IMR-90 (cell line): ENCODE results near the gene C1GALT1. TPM values are rescaled to one million over a fixed set of nuclear protein-coding genes. Genes with fewer than 3 reads are reported as not detected.

Source experiments
- ATAC-seq: fragments of 200-7000 bp; cut with Tn5 transposase; 2 replicates; pipeline ENCODE4 v1.9.1; 2020; ENCODE audit warnings: low read depth, mild to moderate bottlenecking, moderate library complexity
- BruUV-seq: library from RNA; stranded (reverse); fragments of 400-500 nt; replicated peaks from 2 replicates; lab custom pipeline; 2021; lab: Mats Ljungman, UMichigan
- CTCF ChIA-PET: fragments of 300-600 bp; formaldehyde crosslinking; extraction: SDS; loops from one replicate; lab custom pipeline; 2021; ENCODE audit warnings: antibody characterized with exemption; lab: Yijun Ruan, JAX
- POLR2A ChIA-PET: fragments of 300-600 bp; sonication (Branson Sonifier 250); formaldehyde crosslinking; loops from one replicate; lab custom pipeline; 2022; ENCODE audit warnings: antibody characterized with exemption; ENCODE audit not compliant: unreplicated experiment; lab: Charles Lee
- DNase-seq: peaks from one replicate; pipeline ENCODE4 v3.0.0; 2013
- H2AFZ ChIP-seq: replicated peaks from 2 replicates; pipeline ENCODE3; 2013; ENCODE audit warnings: low read length, mild to moderate bottlenecking; ENCODE audit not compliant: poor library complexity
- H2AK5ac ChIP-seq: 2 replicates; pipeline ENCODE4 v1.6.1; 2013; ENCODE audit warnings: low read depth, low read length, inconsistent platforms
- H2AK9ac ChIP-seq: replicated peaks from 2 replicates; pipeline ENCODE3; 2013; ENCODE audit warnings: mild to moderate bottlenecking, low read depth, low read length, moderate library complexity; ENCODE audit not compliant: poor library complexity
- H2BK120ac ChIP-seq: 2 replicates; pipeline ENCODE4 v1.6.1; 2013; ENCODE audit warnings: low read depth, low read length, inconsistent platforms
- H2BK15ac ChIP-seq: 3 replicates; pipeline ENCODE4 v1.6.1; 2013; ENCODE audit warnings: low read depth, low read length, inconsistent platforms
- H2BK20ac ChIP-seq: 2 replicates; pipeline ENCODE4 v1.6.1; 2013; ENCODE audit warnings: low read depth, mild to moderate bottlenecking, inconsistent platforms, low read length, moderate library complexity
- H2BK5ac ChIP-seq: 2 replicates; pipeline ENCODE4 v1.6.1; 2013; ENCODE audit warnings: mild to moderate bottlenecking, low read depth, low read length, inconsistent platforms; ENCODE audit not compliant: poor library complexity, severe bottlenecking
- H3K14ac ChIP-seq: replicated peaks from 2 replicates; pipeline ENCODE4 v1.6.1; 2013; ENCODE audit warnings: low read depth, low read length, inconsistent platforms
- H3K18ac ChIP-seq: 2 replicates; pipeline ENCODE4 v1.6.1; 2013; ENCODE audit warnings: low read depth, low read length, control low read depth
- H3K23ac ChIP-seq: 2 replicates; pipeline ENCODE4 v1.6.1; 2013; ENCODE audit warnings: low read depth, low read length, inconsistent platforms
- H3K27ac ChIP-seq: 2 replicates; pipeline ENCODE4 v1.5.1; 2013; ENCODE audit warnings: mild to moderate bottlenecking, control low read depth, low read length; ENCODE audit not compliant: insufficient read depth
- H3K27me3 ChIP-seq: 2 replicates; pipeline ENCODE4 v1.6.1; 2013; ENCODE audit warnings: low read length; ENCODE audit not compliant: control insufficient read depth, insufficient read depth
- H3K36me3 ChIP-seq: 2 replicates; pipeline ENCODE4 v1.6.1; 2013; ENCODE audit warnings: low read length, mixed read lengths; ENCODE audit not compliant: control insufficient read depth, insufficient read depth
- H3K4ac ChIP-seq: 2 replicates; pipeline ENCODE4 v1.6.1; 2013; ENCODE audit warnings: low read depth, low read length, inconsistent platforms
- H3K4me1 ChIP-seq: 2 replicates; pipeline ENCODE4 v1.6.1; 2013; ENCODE audit warnings: low read length, mixed read lengths; ENCODE audit not compliant: control insufficient read depth, insufficient read depth
- H3K4me2 ChIP-seq: 2 replicates; pipeline ENCODE4 v1.6.1; 2013; ENCODE audit warnings: low read depth, mild to moderate bottlenecking, control low read depth, low read length, moderate library complexity
- H3K4me3 ChIP-seq: 2 replicates; pipeline ENCODE4 v1.5.1; 2013; ENCODE audit warnings: low read depth, mild to moderate bottlenecking, control low read depth, low read length, moderate library complexity; ENCODE audit not compliant: insufficient read depth
- H3K56ac ChIP-seq: 2 replicates; pipeline ENCODE4 v1.6.1; 2013; ENCODE audit warnings: low read length, inconsistent platforms; ENCODE audit not compliant: insufficient read depth; ENCODE audit errors: extremely low read depth
- H3K79me1 ChIP-seq, 2 experiments: 2 replicates each; pipeline ENCODE4 v1.6.1; 2013; ENCODE audit warnings: low read length in 2 of 2, inconsistent platforms in 1 of 2, low read depth in 1 of 2
- H3K9ac ChIP-seq: 2 replicates; pipeline ENCODE4 v1.6.1; 2013; ENCODE audit warnings: low read depth, low read length, control low read depth
- H3K9me1 ChIP-seq: 2 replicates; pipeline ENCODE4 v1.6.1; 2013; ENCODE audit warnings: low read length, inconsistent platforms; ENCODE audit not compliant: insufficient read depth
- H3K9me3 ChIP-seq: 2 replicates; pipeline ENCODE4 v1.6.1; 2013; ENCODE audit warnings: low read length; ENCODE audit not compliant: control insufficient read depth, insufficient read depth
- H4K20me1 ChIP-seq: 2 replicates; pipeline ENCODE4 v1.6.1; 2013; ENCODE audit warnings: low read length, inconsistent platforms; ENCODE audit not compliant: insufficient read depth
- H4K5ac ChIP-seq: 2 replicates; pipeline ENCODE4 v1.6.1; 2013; ENCODE audit warnings: mild to moderate bottlenecking, low read depth, low read length, control low read depth
- H4K8ac ChIP-seq, 2 experiments: 2 replicates each; pipeline ENCODE4 v1.6.1; 2013; ENCODE audit warnings: low read depth in 2 of 2, low read length in 2 of 2, control low read depth in 1 of 2, inconsistent platforms in 1 of 2
- H4K91ac ChIP-seq: 2 replicates; pipeline ENCODE4 v1.6.1; 2013; ENCODE audit warnings: low read depth, low read length, inconsistent platforms; ENCODE audit not compliant: insufficient read depth
- BHLHE40 ChIP-seq: fragments of 150-350 bp; IDR thresholded peaks from 2 replicates; pipeline ENCODE4 v1.6.1; 2016; ENCODE audit warnings: mild to moderate bottlenecking, low read depth, low read length
- FOS ChIP-seq: fragments of 150-350 bp; IDR thresholded peaks from 2 replicates; pipeline ENCODE4 v1.6.1; 2016; ENCODE audit warnings: low read depth, low read length
- MAFK ChIP-seq: IDR thresholded peaks from 2 replicates; pipeline ENCODE4 v1.6.1; 2012; ENCODE audit warnings: low read depth, low read length, improper control_type of control experiment
- RFX5 ChIP-seq: IDR thresholded peaks from 2 replicates; pipeline ENCODE4 v1.8.0; 2012; ENCODE audit warnings: low read depth, mild to moderate bottlenecking, low read length, moderate library complexity
- WGBS, 2 experiments: methylation state at CpG; one replicate each; pipeline versions ENCODE4 v1.1.5 to v1.1.7; 2013; ENCODE audit warnings: missing lambda C conversion rate in 2 of 2; ENCODE audit not compliant: insufficient read length in 1 of 2; ENCODE audit errors: extremely low coverage in 2 of 2; 5-methylcytosine and 5-hydroxymethylcytosine counted together
- dilution Hi-C: fragments of 300-500 bp; cut with HindIII; formaldehyde crosslinking; loops from one replicate; pipeline ENCODE4 v1.14.3; 2018; ENCODE audit warnings: low sequenced_read_pairs; ENCODE audit not compliant: unreplicated experiment
- in situ Hi-C: fragments of 300-500 bp; cut with MboI; formaldehyde crosslinking; loops from 3 replicates; pipeline ENCODE4 v1.14.3; 2019; ENCODE audit warnings: low sequenced_read_pairs, inconsistent platforms, mixed read lengths
- intact Hi-C: fragments of 100-400 bp; cut with micrococcal nuclease; formaldehyde crosslinking; loops from 2 replicates; pipeline ENCODE4 v1.10.0; 2022
- polyA plus RNA-seq, 3 experiments: library from polyadenylated mRNA; depleted of rRNA; stranded (reverse); fragments of >200 nt; gene quantifications; 2 replicates each; pipeline ENCODE4 v1.2.3, GENCODE V29; 2012; ENCODE audit warnings: low replicate concordance in 1 of 3
- total RNA-seq: library from RNA; depleted of rRNA; stranded (reverse); fragments of >200 nt; gene quantifications from 2 replicates; pipeline ENCODE4 v1.2.3, GENCODE V29; 2012
- TF ChIP-seq, protein P1 (sequence below): fragments of 150-350 bp; IDR thresholded peaks from 2 replicates; pipeline ENCODE4 v1.6.1; 2017; ENCODE audit warnings: mild to moderate bottlenecking, antibody characterized with exemption, low read length, low read depth
- TF ChIP-seq, protein P2 (sequence below): fragments of 150-350 bp; IDR thresholded peaks from 2 replicates; pipeline ENCODE4 v1.6.1; 2016; ENCODE audit warnings: low read depth, mild to moderate bottlenecking, low read length, moderate library complexity, borderline replicate concordance

Gene C1GALT1
- total and polyA plus RNA-seq, 2 of the 4 experiments (the other 2 are of a cell fraction) = 11.6 to 12.2 TPM

- in situ Hi-C loops = no loop called here
- POLR2A ChIA-PET = no interaction called here
These were observed 5.8 kb upstream of the C1GALT1 start for GRCh38 chr7:7176406-7177043.

More at GRCh38 chr7:7176406-7177043, 5.8 kb upstream of the C1GALT1 start:
- H4K91ac ChIP-seq = peak overlapping the region; percentile 20; the same call in 1 of the 2 replicates
- no peak overlapping the region for H3K27ac ChIP-seq
- 0 out of 2 replicates have a peak overlapping the region, but pooled peaks have one; percentile 11 for H3K14ac ChIP-seq
- peak overlapping the region; percentile 73; the same call in 1 of the 2 replicates for H2BK20ac ChIP-seq
- ATAC-seq (peak; percentile 91), DNase-seq (peak; percentile 91)
- peaks cover 7% of the 10 kb centered on the region for H3K9me1 ChIP-seq
- dilution Hi-C loops (no loop called here), intact Hi-C loops (no loop called here)
- no peaks in the 10 kb centered on the region for H4K20me1 ChIP-seq
- H3K9ac ChIP-seq = no peak overlapping the region
- H2AFZ ChIP-seq = no peak overlapping the region
- H3K4me2 ChIP-seq = peak overlapping the region; percentile 58; the same call in 1 of the 2 replicates
- 0 out of 2 replicates have a peak overlapping the region, but pooled peaks have one; percentile 18 for H3K56ac ChIP-seq
- TF ChIP-seq BHLHE40 (peak; percentile 83), RFX5 (no peak), FOS (peak; percentile 57), MAFK (no peak)
- TF ChIP-seq, protein P1, sequence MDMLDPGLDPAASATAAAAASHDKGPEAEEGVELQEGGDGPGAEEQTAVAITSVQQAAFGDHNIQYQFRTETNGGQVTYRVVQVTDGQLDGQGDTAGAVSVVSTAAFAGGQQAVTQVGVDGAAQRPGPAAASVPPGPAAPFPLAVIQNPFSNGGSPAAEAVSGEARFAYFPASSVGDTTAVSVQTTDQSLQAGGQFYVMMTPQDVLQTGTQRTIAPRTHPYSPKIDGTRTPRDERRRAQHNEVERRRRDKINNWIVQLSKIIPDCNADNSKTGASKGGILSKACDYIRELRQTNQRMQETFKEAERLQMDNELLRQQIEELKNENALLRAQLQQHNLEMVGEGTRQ = peak; percentile 97
- TF ChIP-seq, protein P2, sequence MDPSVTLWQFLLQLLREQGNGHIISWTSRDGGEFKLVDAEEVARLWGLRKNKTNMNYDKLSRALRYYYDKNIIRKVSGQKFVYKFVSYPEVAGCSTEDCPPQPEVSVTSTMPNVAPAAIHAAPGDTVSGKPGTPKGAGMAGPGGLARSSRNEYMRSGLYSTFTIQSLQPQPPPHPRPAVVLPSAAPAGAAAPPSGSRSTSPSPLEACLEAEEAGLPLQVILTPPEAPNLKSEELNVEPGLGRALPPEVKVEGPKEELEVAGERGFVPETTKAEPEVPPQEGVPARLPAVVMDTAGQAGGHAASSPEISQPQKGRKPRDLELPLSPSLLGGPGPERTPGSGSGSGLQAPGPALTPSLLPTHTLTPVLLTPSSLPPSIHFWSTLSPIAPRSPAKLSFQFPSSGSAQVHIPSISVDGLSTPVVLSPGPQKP = no peak
- H2BK120ac ChIP-seq = peak overlapping the region; percentile 42
- peak overlapping the region; percentile 51; the same call in 1 of the 2 replicates for H3K4ac ChIP-seq
- H2AK5ac ChIP-seq = no peak overlapping the region
- peak overlapping the region; percentile 42; the same call in 1 of the 2 replicates for H3K18ac ChIP-seq
- CTCF ChIA-PET = interaction anchor here (1.2 kb wide), 1 partner anchor 73 kb away, joined by 4 read pairs; no protein-coding TSS in a partner anchor
- H3K36me3 ChIP-seq = no peaks in the 10 kb centered on the region
- H2AK9ac ChIP-seq = no peak overlapping the region
- peak overlapping the region; percentile 22; the same call in 1 of the 3 replicates for H2BK15ac ChIP-seq
- H4K8ac ChIP-seq = peak overlapping the region in 1 of 2 experiments; percentile 38; a peak in 2 of 4 replicates
- no peaks in the 10 kb centered on the region for H3K27me3 ChIP-seq
- no CpG with 5 or more reads among the region's 4 CpGs for WGBS, 2 experiments
- peak overlapping the region; percentile 55; the same call in 1 of the 2 replicates for H3K23ac ChIP-seq
- H3K4me1 ChIP-seq = peaks cover 3% of the 10 kb centered on the region
- H2BK5ac ChIP-seq = peak overlapping the region; percentile 86
- peaks cover 3 to 5% of the 10 kb centered on the region in 2 experiments; a peak in 2 of 4 replicates for H3K79me1 ChIP-seq
- peak overlapping the region; percentile 25; the same call in 1 of the 2 replicates for H4K5ac ChIP-seq
- H3K4me3 ChIP-seq = no peak overlapping the region
- no TSS peak for BruUV-seq
- no peaks in the 10 kb centered on the region; the same call in 1 of the 2 replicates for H3K9me3 ChIP-seq
